ENCODE results near the gene HAUS3. TPM values are rescaled to one million over a fixed set of nuclear protein-coding genes. Genes with fewer than 3 reads are reported as not detected.

Gene HAUS3
- total RNA-seq, 1 experiment from 2014 or later = 11.9 TPM

DNA sequence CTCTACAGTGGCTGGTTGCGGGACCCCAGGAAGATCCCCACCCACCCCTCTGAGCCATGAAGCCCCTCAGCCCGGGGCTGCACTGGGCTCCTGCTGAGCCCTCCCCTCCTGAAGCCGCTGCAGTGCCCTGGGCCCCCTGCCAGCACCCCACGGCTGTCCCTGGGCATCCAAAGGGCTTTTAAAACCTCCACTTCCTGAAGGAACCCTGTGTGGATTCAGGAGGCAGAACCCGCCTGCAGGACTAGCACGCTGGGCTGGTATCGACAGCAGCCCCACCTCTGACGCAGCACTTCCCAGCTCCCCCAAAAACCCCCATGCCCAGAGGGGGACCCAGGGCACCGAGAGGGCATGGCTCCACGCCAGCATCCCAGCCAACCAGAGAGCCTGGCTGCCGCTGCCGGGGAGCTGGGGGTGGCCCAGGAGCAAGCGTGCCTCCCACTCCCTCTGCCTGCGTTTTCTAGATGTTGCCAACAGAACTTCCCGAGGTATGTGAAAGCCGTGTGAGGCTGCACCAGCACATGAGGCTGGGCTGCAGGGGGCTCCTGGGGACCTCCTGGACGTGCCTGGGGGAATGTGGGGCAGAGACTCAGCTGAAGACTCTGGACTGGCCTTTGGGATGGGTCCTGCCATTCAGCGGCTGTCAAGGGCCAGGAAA is 13.7 kb upstream of the HAUS3 start:
- H3K4me1 Mint-ChIP-seq = peaks cover 13% of the 10 kb centered on the region; the same call in 1 of the 2 replicates
- DNase-seq (ENCODE audit: low spot score) = peak; percentile 10
- ATAC-seq = no peak
- ChIA-PET POLR2A (no interaction called here), CTCF (no interaction called here)
- no peaks in the 10 kb centered on the region for H3K27me3 Mint-ChIP-seq (ENCODE audit: low read depth)
- no peak overlapping the region for H3K4me3 Mint-ChIP-seq
- TF ChIP-seq, protein P1, sequence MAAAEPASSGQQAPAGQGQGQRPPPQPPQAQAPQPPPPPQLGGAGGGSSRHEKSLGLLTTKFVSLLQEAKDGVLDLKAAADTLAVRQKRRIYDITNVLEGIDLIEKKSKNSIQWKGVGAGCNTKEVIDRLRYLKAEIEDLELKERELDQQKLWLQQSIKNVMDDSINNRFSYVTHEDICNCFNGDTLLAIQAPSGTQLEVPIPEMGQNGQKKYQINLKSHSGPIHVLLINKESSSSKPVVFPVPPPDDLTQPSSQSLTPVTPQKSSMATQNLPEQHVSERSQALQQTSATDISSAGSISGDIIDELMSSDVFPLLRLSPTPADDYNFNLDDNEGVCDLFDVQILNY (CRISPR knock-in tag; IDR thresholded peaks at IDR 0.05) = no peak
- TF ChIP-seq GRHL2 (CRISPR knock-in tag; IDR thresholded peaks at IDR 0.05; ENCODE audit: insufficient replicate concordance, severe bottlenecking) (no peak), RELA (CRISPR knock-in tag; IDR thresholded peaks at IDR 0.05; ENCODE audit: borderline replicate concordance) (no peak), CREB1 (CRISPR knock-in tag; IDR thresholded peaks at IDR 0.05) (no peak), ZBTB21 (CRISPR knock-in tag; IDR thresholded peaks at IDR 0.05; ENCODE audit: borderline replicate concordance) (no peak), PRRX2 (CRISPR knock-in tag; IDR thresholded peaks at IDR 0.05) (no peak), ATF1 (CRISPR knock-in tag; IDR thresholded peaks at IDR 0.05) (no peak), NR3C1 (CRISPR knock-in tag; conservative IDR thresholded peaks at IDR 0.05; ENCODE audit: low read depth) (no peak), ZNF671 (CRISPR knock-in tag; IDR thresholded peaks at IDR 0.05) (no peak), ETV6 (CRISPR knock-in tag; IDR thresholded peaks at IDR 0.05) (no peak), FOXP1 (CRISPR knock-in tag; IDR thresholded peaks at IDR 0.05; ENCODE audit: borderline replicate concordance) (no peak)
- TF ChIP-seq, protein P2, sequence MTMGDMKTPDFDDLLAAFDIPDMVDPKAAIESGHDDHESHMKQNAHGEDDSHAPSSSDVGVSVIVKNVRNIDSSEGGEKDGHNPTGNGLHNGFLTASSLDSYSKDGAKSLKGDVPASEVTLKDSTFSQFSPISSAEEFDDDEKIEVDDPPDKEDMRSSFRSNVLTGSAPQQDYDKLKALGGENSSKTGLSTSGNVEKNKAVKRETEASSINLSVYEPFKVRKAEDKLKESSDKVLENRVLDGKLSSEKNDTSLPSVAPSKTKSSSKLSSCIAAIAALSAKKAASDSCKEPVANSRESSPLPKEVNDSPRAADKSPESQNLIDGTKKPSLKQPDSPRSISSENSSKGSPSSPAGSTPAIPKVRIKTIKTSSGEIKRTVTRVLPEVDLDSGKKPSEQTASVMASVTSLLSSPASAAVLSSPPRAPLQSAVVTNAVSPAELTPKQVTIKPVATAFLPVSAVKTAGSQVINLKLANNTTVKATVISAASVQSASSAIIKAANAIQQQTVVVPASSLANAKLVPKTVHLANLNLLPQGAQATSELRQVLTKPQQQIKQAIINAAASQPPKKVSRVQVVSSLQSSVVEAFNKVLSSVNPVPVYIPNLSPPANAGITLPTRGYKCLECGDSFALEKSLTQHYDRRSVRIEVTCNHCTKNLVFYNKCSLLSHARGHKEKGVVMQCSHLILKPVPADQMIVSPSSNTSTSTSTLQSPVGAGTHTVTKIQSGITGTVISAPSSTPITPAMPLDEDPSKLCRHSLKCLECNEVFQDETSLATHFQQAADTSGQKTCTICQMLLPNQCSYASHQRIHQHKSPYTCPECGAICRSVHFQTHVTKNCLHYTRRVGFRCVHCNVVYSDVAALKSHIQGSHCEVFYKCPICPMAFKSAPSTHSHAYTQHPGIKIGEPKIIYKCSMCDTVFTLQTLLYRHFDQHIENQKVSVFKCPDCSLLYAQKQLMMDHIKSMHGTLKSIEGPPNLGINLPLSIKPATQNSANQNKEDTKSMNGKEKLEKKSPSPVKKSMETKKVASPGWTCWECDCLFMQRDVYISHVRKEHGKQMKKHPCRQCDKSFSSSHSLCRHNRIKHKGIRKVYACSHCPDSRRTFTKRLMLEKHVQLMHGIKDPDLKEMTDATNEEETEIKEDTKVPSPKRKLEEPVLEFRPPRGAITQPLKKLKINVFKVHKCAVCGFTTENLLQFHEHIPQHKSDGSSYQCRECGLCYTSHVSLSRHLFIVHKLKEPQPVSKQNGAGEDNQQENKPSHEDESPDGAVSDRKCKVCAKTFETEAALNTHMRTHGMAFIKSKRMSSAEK (CRISPR knock-in tag; IDR thresholded peaks at IDR 0.05; ENCODE audit: borderline replicate concordance) = no peak
- TF ChIP-seq, protein P3, sequence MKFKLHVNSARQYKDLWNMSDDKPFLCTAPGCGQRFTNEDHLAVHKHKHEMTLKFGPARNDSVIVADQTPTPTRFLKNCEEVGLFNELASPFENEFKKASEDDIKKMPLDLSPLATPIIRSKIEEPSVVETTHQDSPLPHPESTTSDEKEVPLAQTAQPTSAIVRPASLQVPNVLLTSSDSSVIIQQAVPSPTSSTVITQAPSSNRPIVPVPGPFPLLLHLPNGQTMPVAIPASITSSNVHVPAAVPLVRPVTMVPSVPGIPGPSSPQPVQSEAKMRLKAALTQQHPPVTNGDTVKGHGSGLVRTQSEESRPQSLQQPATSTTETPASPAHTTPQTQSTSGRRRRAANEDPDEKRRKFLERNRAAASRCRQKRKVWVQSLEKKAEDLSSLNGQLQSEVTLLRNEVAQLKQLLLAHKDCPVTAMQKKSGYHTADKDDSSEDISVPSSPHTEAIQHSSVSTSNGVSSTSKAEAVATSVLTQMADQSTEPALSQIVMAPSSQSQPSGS (CRISPR knock-in tag; IDR thresholded peaks at IDR 0.05; ENCODE audit: borderline replicate concordance, low read depth) = no peak
- no peaks in the 10 kb centered on the region for H3K36me3 Mint-ChIP-seq
- H3K9me3 Mint-ChIP-seq = no peaks in the 10 kb centered on the region
- H3K27ac Mint-ChIP-seq = no peak overlapping the region

DNA sequence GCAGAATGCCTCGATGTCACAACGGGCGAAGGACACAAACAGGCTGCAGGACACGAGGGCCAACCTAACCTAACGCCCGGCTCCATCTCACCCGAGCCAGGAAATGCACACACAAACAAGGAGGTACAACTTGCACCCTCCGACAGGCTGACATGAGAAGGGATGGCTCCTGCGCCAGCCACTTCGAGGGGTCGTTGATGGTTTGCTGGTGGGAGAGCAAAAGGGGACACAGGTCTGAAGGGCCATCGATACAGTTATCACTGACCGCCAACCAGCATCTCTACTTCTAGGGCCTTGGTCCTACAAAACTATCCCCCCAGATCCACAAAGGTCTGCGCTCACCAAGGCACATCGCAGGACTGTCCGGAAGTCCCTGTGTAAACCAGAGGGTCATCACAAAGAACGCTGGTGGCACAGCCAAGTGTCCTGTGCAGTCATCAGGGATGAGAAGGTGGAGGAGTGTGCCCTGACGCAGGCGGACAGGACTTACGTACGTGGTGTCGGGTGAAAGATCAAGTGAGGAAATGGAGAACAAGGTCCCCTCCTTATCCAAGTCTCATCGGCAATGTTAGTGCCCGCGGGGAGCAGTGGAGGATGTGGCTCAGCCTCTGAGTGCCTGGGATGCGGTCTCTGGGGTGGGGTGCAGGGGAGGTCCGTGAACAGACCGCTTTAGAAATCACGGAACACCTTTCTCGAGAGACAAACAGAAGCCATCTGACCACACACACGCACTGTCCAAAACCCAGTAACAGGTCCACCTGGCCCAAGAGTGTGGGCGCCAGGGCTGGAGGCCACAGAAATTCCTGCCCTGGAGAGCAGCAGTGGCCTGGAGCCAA is 13.0 kb upstream of the HAUS3 start:
- no peak for ATAC-seq
- H3K27ac Mint-ChIP-seq = peak overlapping the region; percentile 89
- H3K36me3 Mint-ChIP-seq = no peaks in the 10 kb centered on the region
- no peaks in the 10 kb centered on the region for H3K9me3 Mint-ChIP-seq
- ChIA-PET CTCF (no interaction called here), POLR2A (no interaction called here)
- peaks cover 13% of the 10 kb centered on the region; the same call in 1 of the 2 replicates for H3K4me1 Mint-ChIP-seq
- peak; percentile 8 for DNase-seq (ENCODE audit: low spot score)
- no peak overlapping the region for H3K4me3 Mint-ChIP-seq
- no peaks in the 10 kb centered on the region for H3K27me3 Mint-ChIP-seq (ENCODE audit: low read depth)
- TF ChIP-seq NFYB (CRISPR knock-in tag; conservative IDR thresholded peaks at IDR 0.05; ENCODE audit: low read depth) = no peak
- TF ChIP-seq NR1H2 (CRISPR knock-in tag; IDR thresholded peaks at IDR 0.05) = no peak
- TF ChIP-seq JUN (CRISPR knock-in tag; IDR thresholded peaks at IDR 0.05) = no peak
- TF ChIP-seq PRRX2 (CRISPR knock-in tag; IDR thresholded peaks at IDR 0.05) = no peak
- TF ChIP-seq, protein P4, sequence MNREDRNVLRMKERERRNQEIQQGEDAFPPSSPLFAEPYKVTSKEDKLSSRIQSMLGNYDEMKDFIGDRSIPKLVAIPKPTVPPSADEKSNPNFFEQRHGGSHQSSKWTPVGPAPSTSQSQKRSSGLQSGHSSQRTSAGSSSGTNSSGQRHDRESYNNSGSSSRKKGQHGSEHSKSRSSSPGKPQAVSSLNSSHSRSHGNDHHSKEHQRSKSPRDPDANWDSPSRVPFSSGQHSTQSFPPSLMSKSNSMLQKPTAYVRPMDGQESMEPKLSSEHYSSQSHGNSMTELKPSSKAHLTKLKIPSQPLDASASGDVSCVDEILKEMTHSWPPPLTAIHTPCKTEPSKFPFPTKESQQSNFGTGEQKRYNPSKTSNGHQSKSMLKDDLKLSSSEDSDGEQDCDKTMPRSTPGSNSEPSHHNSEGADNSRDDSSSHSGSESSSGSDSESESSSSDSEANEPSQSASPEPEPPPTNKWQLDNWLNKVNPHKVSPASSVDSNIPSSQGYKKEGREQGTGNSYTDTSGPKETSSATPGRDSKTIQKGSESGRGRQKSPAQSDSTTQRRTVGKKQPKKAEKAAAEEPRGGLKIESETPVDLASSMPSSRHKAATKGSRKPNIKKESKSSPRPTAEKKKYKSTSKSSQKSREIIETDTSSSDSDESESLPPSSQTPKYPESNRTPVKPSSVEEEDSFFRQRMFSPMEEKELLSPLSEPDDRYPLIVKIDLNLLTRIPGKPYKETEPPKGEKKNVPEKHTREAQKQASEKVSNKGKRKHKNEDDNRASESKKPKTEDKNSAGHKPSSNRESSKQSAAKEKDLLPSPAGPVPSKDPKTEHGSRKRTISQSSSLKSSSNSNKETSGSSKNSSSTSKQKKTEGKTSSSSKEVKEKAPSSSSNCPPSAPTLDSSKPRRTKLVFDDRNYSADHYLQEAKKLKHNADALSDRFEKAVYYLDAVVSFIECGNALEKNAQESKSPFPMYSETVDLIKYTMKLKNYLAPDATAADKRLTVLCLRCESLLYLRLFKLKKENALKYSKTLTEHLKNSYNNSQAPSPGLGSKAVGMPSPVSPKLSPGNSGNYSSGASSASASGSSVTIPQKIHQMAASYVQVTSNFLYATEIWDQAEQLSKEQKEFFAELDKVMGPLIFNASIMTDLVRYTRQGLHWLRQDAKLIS (CRISPR knock-in tag; IDR thresholded peaks at IDR 0.05; ENCODE audit: borderline replicate concordance) = no peak
- TF ChIP-seq NR3C1 (CRISPR knock-in tag; conservative IDR thresholded peaks at IDR 0.05; ENCODE audit: low read depth) = no peak
- TF ChIP-seq, protein P5, sequence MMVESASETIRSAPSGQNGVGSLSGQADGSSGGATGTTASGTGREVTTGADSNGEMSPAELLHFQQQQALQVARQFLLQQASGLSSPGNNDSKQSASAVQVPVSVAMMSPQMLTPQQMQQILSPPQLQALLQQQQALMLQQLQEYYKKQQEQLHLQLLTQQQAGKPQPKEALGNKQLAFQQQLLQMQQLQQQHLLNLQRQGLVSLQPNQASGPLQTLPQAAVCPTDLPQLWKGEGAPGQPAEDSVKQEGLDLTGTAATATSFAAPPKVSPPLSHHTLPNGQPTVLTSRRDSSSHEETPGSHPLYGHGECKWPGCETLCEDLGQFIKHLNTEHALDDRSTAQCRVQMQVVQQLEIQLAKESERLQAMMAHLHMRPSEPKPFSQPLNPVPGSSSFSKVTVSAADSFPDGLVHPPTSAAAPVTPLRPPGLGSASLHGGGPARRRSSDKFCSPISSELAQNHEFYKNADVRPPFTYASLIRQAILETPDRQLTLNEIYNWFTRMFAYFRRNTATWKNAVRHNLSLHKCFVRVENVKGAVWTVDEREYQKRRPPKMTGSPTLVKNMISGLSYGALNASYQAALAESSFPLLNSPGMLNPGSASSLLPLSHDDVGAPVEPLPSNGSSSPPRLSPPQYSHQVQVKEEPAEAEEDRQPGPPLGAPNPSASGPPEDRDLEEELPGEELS (CRISPR knock-in tag; IDR thresholded peaks at IDR 0.05) = no peak

Measured in WTC11 (cell line).